ENCODE measurements around the gene GATAD2B. TPM values are rescaled to one million over a fixed set of nuclear protein-coding genes. Genes with fewer than 3 reads are reported as not detected.

GATAD2B gene
- total and polyA plus RNA-seq, 2 of the 4 experiments (the other 2 are of a cell fraction) = 3.8 to 6.2 TPM

DNA sequence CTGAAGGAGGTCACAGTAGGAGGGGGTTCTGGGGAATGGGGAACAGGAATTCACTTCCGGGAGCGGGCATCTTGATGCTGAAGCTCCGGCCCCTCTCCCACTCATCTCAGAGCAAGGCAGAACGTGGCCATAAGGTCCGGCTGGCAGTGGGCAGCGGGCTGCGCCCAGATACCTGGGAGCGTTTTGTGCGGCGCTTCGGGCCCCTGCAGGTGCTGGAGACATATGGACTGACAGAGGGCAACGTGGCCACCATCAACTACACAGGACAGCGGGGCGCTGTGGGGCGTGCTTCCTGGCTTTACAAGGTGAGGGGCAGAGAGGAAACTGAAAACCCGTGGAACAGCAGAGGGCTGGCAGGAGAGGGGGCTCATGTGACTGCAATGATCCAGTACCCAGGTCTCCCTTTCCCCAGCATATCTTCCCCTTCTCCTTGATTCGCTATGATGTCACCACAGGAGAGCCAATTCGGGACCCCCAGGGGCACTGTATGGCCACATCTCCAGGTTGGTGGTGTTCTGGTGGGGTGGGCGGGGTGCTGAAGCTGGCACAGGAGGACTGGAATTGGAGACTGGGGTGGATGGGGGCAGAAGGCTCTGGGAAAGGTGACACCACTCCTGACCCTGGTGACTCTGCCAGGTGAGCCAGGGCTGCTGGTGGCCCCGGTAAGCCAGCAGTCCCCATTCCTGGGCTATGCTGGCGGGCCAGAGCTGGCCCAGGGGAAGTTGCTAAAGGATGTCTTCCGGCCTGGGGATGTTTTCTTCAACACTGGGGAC is 144.5 kb downstream of the GATAD2B start:
- Histone ChIP-seq H3K9me1 (ENCODE audit: insufficient read depth, low read length) (no peaks in the 10 kb centered on the region; the same call in 1 of the 2 replicates), H3K9me3 (ENCODE audit: control insufficient read depth, insufficient read depth, low read length) (no peaks in the 10 kb centered on the region), H2AK9ac (replicated peaks; ENCODE audit: low read depth, low read length, poor library complexity) (no peak overlapping the region), H4K5ac (ENCODE audit: low read depth, low read length) (no peak overlapping the region), H3K4me2 (ENCODE audit: low read depth, low read length) (no peak overlapping the region), H3K56ac (ENCODE audit: extremely low read depth, insufficient read depth, low read length) (no peak overlapping the region), H2AFZ (replicated peaks; ENCODE audit: low read length, poor library complexity) (no peak overlapping the region), H3K36me3 (ENCODE audit: control insufficient read depth, insufficient read depth, low read length) (peaks cover 8% of the 10 kb centered on the region; the same call in 1 of the 2 replicates), H2BK120ac (ENCODE audit: low read depth, low read length) (no peak overlapping the region), H3K18ac (ENCODE audit: low read depth, low read length) (no peak overlapping the region), H2AK5ac (ENCODE audit: low read depth, low read length) (no peak overlapping the region), H3K4ac (ENCODE audit: low read depth, low read length) (no peak overlapping the region), H2BK5ac (ENCODE audit: low read depth, low read length, poor library complexity, severe bottlenecking) (no peak overlapping the region), H3K4me1 (ENCODE audit: control insufficient read depth, insufficient read depth, low read length) (peaks cover 7% of the 10 kb centered on the region; the same call in 1 of the 2 replicates), H3K4me3 (ENCODE audit: insufficient read depth, low read depth, low read length) (no peak overlapping the region), H3K27ac (ENCODE audit: insufficient read depth, low read length) (no peak overlapping the region), H2BK20ac (ENCODE audit: low read depth, low read length) (no peak overlapping the region), H4K91ac (ENCODE audit: insufficient read depth, low read depth, low read length) (no peak overlapping the region), H3K9ac (ENCODE audit: low read depth, low read length) (no peak overlapping the region), H2BK15ac (ENCODE audit: low read depth, low read length) (no peak overlapping the region), H4K8ac (ENCODE audit: low read depth in 2 of 2, low read length in 2 of 2) (no peak overlapping the region), H3K27me3 (ENCODE audit: control insufficient read depth, insufficient read depth, low read length) (no peaks in the 10 kb centered on the region), H4K20me1 (ENCODE audit: insufficient read depth, low read length) (no peaks in the 10 kb centered on the region), H3K23ac (ENCODE audit: low read depth, low read length) (no peak overlapping the region), H3K79me1 (ENCODE audit: low read depth in 1 of 2, low read length in 2 of 2) (peaks cover 3 to 8% of the 10 kb centered on the region in 2 experiments; a peak in 1 of 4 replicates), H3K14ac (replicated peaks; ENCODE audit: low read depth, low read length) (no peak overlapping the region)
- ATAC-seq (ENCODE audit: low read depth) (no peak), DNase-seq (no peak)
- in situ Hi-C loops (cut with MboI; ENCODE audit: low sequenced_read_pairs) (no loop called here), intact Hi-C loops (cut with micrococcal nuclease) (no loop called here), dilution Hi-C loops (cut with HindIII; ENCODE audit: low sequenced_read_pairs, unreplicated experiment) (no loop called here)
- WGBS, 2 experiments (ENCODE audit: extremely low coverage in 2 of 2, insufficient read length in 1 of 2) = 95% methylated on average over 15 of the region's 22 CpGs; no CpG with 5 or more reads in 1 of the 2 experiments
- ChIA-PET POLR2A (ENCODE audit: unreplicated experiment) (no interaction called here), CTCF (no interaction called here)
- TF ChIP-seq MAZ (IDR thresholded peaks at IDR 0.05; ENCODE audit: borderline replicate concordance, low read depth, low read length) (no peak), CHD1 (IDR thresholded peaks at IDR 0.05; ENCODE audit: low read depth, low read length) (no peak), MXI1 (IDR thresholded peaks at IDR 0.05; ENCODE audit: borderline replicate concordance, low read depth, low read length) (no peak), RAD21 (IDR thresholded peaks at IDR 0.05; ENCODE audit: low read length) (no peak), POLR2A (IDR thresholded peaks at IDR 0.05; ENCODE audit: low read depth, low read length) (no peak), FOS (IDR thresholded peaks at IDR 0.05; ENCODE audit: low read depth, low read length) (no peak), NFE2L2 (IDR thresholded peaks at IDR 0.05; ENCODE audit: low read depth, low read length) (no peak), MAFK (IDR thresholded peaks at IDR 0.05; ENCODE audit: low read depth, low read length) (no peak), CEBPB (IDR thresholded peaks at IDR 0.05; ENCODE audit: low read depth, low read length) (no peak), RCOR1 (IDR thresholded peaks at IDR 0.05; ENCODE audit: insufficient replicate concordance, low read length) (no peak), BHLHE40 (IDR thresholded peaks at IDR 0.05; ENCODE audit: low read depth, low read length) (no peak), SMC3 (IDR thresholded peaks at IDR 0.05; ENCODE audit: low read depth, low read length) (no peak), RFX5 (IDR thresholded peaks at IDR 0.05; ENCODE audit: low read depth, low read length) (no peak)
- TF ChIP-seq, protein P1, sequence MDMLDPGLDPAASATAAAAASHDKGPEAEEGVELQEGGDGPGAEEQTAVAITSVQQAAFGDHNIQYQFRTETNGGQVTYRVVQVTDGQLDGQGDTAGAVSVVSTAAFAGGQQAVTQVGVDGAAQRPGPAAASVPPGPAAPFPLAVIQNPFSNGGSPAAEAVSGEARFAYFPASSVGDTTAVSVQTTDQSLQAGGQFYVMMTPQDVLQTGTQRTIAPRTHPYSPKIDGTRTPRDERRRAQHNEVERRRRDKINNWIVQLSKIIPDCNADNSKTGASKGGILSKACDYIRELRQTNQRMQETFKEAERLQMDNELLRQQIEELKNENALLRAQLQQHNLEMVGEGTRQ (IDR thresholded peaks at IDR 0.05; ENCODE audit: low read depth, low read length) = no peak
- TF ChIP-seq, protein P2, sequence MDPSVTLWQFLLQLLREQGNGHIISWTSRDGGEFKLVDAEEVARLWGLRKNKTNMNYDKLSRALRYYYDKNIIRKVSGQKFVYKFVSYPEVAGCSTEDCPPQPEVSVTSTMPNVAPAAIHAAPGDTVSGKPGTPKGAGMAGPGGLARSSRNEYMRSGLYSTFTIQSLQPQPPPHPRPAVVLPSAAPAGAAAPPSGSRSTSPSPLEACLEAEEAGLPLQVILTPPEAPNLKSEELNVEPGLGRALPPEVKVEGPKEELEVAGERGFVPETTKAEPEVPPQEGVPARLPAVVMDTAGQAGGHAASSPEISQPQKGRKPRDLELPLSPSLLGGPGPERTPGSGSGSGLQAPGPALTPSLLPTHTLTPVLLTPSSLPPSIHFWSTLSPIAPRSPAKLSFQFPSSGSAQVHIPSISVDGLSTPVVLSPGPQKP (IDR thresholded peaks at IDR 0.05; ENCODE audit: borderline replicate concordance, low read depth, low read length) = no peak
- BruUV-seq (replicated peaks) = no TSS peak
